ENCODE results near the gene SHC2. TPM values are rescaled to one million over a fixed set of nuclear protein-coding genes. Genes with fewer than 3 reads are reported as not detected.

Gene SHC2
- total RNA-seq, 1 experiment from 2014 or later = 6.7 TPM

DNA sequence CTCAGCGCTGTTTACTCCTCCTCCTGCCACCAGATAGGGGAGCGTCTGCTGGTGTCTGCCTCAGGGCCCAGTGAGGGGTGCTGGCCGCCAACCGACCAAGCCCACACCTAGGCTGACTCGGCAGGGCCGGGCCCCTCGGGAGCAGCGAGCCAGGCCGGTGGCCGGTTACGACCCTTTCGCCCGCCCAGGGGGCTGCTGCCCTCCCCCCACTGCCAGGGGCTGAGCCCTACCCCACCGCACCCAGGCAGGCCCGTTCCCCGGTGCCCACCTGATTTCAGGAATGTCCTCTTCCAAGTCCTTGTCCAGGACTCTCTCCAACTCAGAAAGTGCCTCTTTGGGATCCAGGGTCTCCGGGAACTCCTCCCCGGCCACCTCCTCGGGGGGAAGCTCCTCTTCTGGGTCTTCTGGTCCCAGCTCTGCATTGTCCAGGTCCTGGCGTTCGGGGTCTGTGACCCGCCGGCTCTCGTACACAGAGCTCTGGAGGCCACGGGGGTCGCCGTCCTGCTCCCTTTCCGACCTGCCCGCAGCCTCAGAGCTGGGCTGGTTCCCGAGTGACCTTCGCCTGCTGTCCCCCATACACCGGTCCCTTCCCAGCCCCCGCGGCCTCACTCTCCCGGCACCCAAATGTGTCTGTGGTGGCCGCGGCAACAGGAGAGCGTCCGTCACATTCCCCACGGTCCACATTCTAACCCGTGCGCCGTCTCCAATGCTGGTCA is 85.3 kb downstream of the SHC2 start:
- ChIA-PET POLR2A (no interaction called here), CTCF (no interaction called here)
- Histone ChIP-seq H3K4me3 (ENCODE audit: low read depth in 2 of 2, low read length in 2 of 2) (no peak overlapping the region), H3K9me3 (ENCODE audit: control insufficient read depth, insufficient read depth, low read depth, low read length) (no peaks in the 10 kb centered on the region), H3K36me3 (ENCODE audit: control insufficient read depth, insufficient read depth, low read length) (no peaks in the 10 kb centered on the region), H3K4me1 (ENCODE audit: control insufficient read depth, insufficient read depth, low read length) (no peaks in the 10 kb centered on the region), H3K27ac (ENCODE audit: low read length) (no peak overlapping the region), H3K27me3 (ENCODE audit: control insufficient read depth, insufficient read depth, low read length) (no peaks in the 10 kb centered on the region)
- BruUV-seq (replicated peaks) = no TSS peak
- in situ Hi-C loops (cut with HindIII; ENCODE audit: low pct_unique_long_range_greater_than_20kb, low sequenced_read_pairs) (no loop called here), intact Hi-C loops (cut with micrococcal nuclease; ENCODE audit: unreplicated experiment) (no loop called here)
- DNase-seq (ENCODE audit: low read depth, low spot score) (no peak), ATAC-seq (no peak)
- TF ChIP-seq, protein P1, sequence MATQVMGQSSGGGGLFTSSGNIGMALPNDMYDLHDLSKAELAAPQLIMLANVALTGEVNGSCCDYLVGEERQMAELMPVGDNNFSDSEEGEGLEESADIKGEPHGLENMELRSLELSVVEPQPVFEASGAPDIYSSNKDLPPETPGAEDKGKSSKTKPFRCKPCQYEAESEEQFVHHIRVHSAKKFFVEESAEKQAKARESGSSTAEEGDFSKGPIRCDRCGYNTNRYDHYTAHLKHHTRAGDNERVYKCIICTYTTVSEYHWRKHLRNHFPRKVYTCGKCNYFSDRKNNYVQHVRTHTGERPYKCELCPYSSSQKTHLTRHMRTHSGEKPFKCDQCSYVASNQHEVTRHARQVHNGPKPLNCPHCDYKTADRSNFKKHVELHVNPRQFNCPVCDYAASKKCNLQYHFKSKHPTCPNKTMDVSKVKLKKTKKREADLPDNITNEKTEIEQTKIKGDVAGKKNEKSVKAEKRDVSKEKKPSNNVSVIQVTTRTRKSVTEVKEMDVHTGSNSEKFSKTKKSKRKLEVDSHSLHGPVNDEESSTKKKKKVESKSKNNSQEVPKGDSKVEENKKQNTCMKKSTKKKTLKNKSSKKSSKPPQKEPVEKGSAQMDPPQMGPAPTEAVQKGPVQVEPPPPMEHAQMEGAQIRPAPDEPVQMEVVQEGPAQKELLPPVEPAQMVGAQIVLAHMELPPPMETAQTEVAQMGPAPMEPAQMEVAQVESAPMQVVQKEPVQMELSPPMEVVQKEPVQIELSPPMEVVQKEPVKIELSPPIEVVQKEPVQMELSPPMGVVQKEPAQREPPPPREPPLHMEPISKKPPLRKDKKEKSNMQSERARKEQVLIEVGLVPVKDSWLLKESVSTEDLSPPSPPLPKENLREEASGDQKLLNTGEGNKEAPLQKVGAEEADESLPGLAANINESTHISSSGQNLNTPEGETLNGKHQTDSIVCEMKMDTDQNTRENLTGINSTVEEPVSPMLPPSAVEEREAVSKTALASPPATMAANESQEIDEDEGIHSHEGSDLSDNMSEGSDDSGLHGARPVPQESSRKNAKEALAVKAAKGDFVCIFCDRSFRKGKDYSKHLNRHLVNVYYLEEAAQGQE (IDR thresholded peaks at IDR 0.05; ENCODE audit: insufficient read depth in 1 of 2, low read depth in 2 of 2, low read length in 1 of 2) = no peak
- TF ChIP-seq SIN3A (IDR thresholded peaks at IDR 0.05; ENCODE audit: borderline replicate concordance, insufficient read depth, low read depth, low read length) = no peak
- TF ChIP-seq, protein P2, sequence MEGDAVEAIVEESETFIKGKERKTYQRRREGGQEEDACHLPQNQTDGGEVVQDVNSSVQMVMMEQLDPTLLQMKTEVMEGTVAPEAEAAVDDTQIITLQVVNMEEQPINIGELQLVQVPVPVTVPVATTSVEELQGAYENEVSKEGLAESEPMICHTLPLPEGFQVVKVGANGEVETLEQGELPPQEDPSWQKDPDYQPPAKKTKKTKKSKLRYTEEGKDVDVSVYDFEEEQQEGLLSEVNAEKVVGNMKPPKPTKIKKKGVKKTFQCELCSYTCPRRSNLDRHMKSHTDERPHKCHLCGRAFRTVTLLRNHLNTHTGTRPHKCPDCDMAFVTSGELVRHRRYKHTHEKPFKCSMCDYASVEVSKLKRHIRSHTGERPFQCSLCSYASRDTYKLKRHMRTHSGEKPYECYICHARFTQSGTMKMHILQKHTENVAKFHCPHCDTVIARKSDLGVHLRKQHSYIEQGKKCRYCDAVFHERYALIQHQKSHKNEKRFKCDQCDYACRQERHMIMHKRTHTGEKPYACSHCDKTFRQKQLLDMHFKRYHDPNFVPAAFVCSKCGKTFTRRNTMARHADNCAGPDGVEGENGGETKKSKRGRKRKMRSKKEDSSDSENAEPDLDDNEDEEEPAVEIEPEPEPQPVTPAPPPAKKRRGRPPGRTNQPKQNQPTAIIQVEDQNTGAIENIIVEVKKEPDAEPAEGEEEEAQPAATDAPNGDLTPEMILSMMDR (IDR thresholded peaks at IDR 0.05) = no peak
- TF ChIP-seq TCF7L2 (IDR thresholded peaks at IDR 0.05; ENCODE audit: low read depth, low read length) = no peak
- no peak for TF ChIP-seq POLR2AphosphoS5 (IDR thresholded peaks at IDR 0.05; ENCODE audit: low read depth, low read length)

DNA sequence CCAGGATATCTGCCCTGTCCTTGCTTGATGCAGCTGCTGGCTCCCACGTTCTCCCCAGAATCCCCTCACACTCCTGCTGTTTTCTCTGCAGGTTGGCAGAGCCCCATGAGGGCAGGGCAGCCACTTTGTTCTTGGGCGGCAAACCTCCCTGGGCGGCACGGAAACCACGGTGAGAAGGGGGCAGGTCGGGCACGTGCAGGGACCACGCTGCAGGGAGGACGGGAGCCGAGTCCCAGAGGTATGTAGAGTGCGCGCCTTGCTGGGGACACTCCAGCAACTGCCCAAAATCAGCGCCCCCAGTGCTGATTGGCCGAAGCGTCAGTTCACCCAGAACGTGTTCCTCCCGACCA is 86.0 kb downstream of the SHC2 start:
- in situ Hi-C loops (cut with HindIII; ENCODE audit: low pct_unique_long_range_greater_than_20kb, low sequenced_read_pairs) = no loop called here

More for the DNA sequence above, 86.0 kb downstream of the SHC2 start:
- H3K9me3 ChIP-seq (ENCODE audit: control insufficient read depth, insufficient read depth, low read depth, low read length) = no peaks in the 10 kb centered on the region
- no peaks in the 10 kb centered on the region for H3K36me3 ChIP-seq (ENCODE audit: control insufficient read depth, insufficient read depth, low read length)
- CTCF ChIA-PET = no interaction called here
- POLR2A ChIA-PET = no interaction called here
- H3K27me3 ChIP-seq (ENCODE audit: control insufficient read depth, insufficient read depth, low read length) = no peaks in the 10 kb centered on the region
- no TSS peak for BruUV-seq (replicated peaks)
- H3K4me3 ChIP-seq (ENCODE audit: low read depth in 2 of 2, low read length in 2 of 2) = no peak overlapping the region
- TF ChIP-seq TCF7L2 (IDR thresholded peaks at IDR 0.05; ENCODE audit: low read depth, low read length) = no peak
- TF ChIP-seq, protein P1 (IDR thresholded peaks at IDR 0.05; ENCODE audit: insufficient read depth in 1 of 2, low read depth in 2 of 2, low read length in 1 of 2) = no peak
- TF ChIP-seq, protein P2 (IDR thresholded peaks at IDR 0.05) = no peak
- TF ChIP-seq SIN3A (IDR thresholded peaks at IDR 0.05; ENCODE audit: borderline replicate concordance, insufficient read depth, low read depth, low read length) = no peak
- no peak for TF ChIP-seq POLR2AphosphoS5 (IDR thresholded peaks at IDR 0.05; ENCODE audit: low read depth, low read length)
- intact Hi-C loops (cut with micrococcal nuclease; ENCODE audit: unreplicated experiment) = no loop called here
- H3K27ac ChIP-seq (ENCODE audit: low read length) = no peak overlapping the region
- no peak for ATAC-seq
- DNase-seq (ENCODE audit: low read depth, low spot score) = no peak
- H3K4me1 ChIP-seq (ENCODE audit: control insufficient read depth, insufficient read depth, low read length) = no peaks in the 10 kb centered on the region
